Esophagus squamous epithelium (tissue), 4 donors: Measurements from ENCODE around the gene PABPC1L.

Experiments used
- POLR2A ChIP-seq, 4 donors: fragments of 450-650 bp; IDR thresholded peaks; one replicate each; pipeline ENCODE4 v1.6.1; 2017; ENCODE audit warnings: antibody characterized with exemption in 4 of 4, mild to moderate bottlenecking in 4 of 4, moderate library complexity in 3 of 4
- TF ChIP-seq, protein P1 (sequence below), 6 experiments: fragments of 450-650 bp in 4 of 6; fragments of 200-600 bp in 2 of 6; sonication (generic) in 2 of 6; IDR thresholded peaks; one replicate each; pipeline ENCODE4 v1.5.1; 2016 to 2019; ENCODE audit warnings: antibody characterized with exemption in 6 of 6, mild to moderate bottlenecking in 4 of 6, moderate library complexity in 4 of 6

DNA sequence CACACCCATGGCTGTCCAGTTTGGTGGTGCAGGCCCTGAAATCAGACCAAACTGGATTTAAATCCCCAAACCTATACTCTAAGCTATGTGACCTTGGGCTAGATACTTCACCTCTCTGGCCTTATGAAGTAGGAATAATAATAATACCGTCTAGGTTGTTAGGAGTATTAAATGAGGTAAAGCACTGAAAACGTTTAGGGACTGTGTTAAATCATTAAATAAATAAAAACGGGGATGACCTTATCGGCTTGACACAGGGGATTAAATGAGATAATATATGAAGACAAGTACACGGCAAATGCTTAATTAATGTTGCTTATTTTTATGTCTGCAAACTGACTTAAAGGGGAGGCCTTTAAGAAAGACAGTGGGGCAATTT is 55.8 kb downstream of the PABPC1L start:
- TF ChIP-seq, protein P1, sequence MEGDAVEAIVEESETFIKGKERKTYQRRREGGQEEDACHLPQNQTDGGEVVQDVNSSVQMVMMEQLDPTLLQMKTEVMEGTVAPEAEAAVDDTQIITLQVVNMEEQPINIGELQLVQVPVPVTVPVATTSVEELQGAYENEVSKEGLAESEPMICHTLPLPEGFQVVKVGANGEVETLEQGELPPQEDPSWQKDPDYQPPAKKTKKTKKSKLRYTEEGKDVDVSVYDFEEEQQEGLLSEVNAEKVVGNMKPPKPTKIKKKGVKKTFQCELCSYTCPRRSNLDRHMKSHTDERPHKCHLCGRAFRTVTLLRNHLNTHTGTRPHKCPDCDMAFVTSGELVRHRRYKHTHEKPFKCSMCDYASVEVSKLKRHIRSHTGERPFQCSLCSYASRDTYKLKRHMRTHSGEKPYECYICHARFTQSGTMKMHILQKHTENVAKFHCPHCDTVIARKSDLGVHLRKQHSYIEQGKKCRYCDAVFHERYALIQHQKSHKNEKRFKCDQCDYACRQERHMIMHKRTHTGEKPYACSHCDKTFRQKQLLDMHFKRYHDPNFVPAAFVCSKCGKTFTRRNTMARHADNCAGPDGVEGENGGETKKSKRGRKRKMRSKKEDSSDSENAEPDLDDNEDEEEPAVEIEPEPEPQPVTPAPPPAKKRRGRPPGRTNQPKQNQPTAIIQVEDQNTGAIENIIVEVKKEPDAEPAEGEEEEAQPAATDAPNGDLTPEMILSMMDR (IDR thresholded peaks at IDR 0.05): no peak
- TF ChIP-seq POLR2A (IDR thresholded peaks at IDR 0.05): no peak
